ENCODE data around the gene CXCR6.
A peak's percentile ranks its signal among the peaks of the same experiment; 100 is the strongest.

Gene CXCR6

DNA sequence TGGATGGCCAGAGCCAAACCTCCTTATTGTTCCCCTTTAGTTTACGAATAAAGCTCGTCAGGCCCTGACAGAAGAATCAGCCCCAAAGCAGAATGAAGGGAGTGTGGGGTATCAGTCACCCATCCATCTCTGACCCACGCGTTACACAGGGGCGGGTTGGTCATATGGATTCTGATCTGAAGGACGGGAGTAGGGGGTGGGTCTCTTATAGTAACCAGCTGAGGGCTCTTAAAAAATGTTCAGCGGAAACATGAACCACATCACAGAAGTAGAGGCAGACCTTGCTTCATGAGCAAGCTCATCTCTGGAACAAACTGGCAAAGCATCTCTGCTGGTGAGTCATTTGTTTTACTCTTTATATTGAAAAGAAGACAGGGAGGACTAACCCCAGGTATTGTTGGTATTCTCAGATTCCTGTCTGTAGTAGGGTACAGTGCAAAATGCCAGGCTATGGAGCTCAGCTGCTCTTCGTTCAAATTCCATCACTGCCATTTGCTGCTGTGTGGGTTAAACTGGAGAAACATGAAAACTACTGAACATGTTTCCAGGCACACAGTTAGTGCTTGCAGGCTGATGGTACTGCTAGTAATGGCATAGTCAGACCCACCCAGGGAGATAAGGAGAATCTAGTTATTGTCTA, at the start of gene CXCR6:
TSS of gene CXCR6 (plus strand) at position 258 of the 640 bp plus-strand sequence. CDS start 3,018 bp downstream, outside the sequence.
- DNase-seq (ENCODE audit: low read depth in 2 of 3, low spot score in 2 of 3), result no peak

DNA sequence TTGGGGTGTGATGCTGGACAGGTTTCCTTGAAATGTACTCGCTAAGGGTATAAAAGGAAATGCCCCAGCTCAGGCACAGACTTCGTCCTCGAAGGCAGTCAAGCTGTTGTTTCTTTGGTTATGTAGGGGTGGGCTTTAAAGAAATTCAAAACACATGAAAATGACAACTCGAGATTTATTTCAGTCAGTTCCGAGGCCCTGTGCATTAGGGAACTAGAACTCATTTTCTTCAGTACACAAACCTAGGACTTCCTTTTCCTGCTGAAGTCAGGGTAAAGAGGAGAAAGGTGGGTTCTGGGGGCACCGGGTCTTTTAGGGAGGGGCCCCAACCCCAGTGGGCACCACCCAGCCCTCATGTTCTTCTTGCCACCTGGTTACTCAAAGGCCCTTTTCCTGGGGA, 49.2 kb upstream of the CXCR6 start:
- DNase-seq (ENCODE audit: low read depth in 2 of 3, low spot score in 2 of 3), result no peak

DNA sequence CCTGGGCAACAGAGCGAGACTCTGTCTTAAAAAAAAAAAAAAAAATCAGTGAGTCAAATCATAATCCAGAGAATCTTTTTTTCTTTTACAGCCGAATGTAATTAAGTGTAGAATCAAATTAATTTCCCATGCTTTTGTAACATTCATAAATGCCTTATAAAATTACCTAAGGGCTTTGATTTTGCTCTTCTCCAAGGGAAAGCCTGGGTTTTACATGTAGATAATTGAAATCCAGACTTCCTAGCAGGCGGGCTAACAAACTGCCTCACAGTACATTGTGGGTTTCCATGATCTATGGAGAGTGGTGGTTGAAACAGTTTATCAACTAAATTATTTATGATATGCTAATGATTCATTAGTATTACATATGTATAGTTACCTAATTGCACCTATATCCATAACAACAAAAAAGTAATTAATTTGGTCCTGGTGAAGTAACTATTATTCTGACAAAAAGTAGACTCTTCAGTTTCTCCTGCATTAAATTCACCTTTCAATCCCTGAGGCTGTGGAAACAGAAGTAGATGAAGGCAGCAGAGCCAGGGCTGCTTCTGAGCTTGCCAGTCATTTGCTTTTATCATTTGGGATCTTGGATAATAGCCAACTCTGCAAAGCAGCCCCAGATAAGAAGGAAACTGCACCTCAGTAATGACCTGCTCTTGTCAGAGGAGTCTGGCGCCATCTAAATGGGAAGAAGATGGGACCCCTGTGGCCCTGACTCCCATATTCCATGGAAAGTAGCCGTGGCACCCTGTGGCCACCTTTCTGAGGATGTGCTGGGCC, 47.4 kb upstream of the CXCR6 start:
- no peak for DNase-seq (ENCODE audit: low read depth in 2 of 3, low spot score in 2 of 3)

DNA sequence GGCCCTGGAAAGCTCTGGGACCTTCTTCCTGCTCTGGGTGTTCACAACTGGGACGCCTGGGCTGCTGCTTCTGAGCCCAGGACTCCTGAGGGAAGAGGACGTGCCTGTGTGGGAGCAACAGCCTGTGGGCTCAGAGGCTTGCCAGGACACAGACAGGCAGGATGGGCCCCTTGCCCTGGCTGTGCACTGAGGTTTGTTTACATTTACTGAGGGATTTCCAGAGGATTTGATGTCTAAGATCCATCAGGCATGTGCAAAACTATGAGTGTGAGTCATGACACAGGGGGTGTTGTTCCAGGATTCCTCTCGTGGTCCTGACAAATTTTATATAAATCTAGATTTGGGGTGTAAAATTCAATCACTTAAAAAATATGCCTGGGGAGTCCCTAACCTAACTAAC, 46.3 kb upstream of the CXCR6 start:
- no peak for DNase-seq (ENCODE audit: low read depth in 2 of 3, low spot score in 2 of 3)

DNA sequence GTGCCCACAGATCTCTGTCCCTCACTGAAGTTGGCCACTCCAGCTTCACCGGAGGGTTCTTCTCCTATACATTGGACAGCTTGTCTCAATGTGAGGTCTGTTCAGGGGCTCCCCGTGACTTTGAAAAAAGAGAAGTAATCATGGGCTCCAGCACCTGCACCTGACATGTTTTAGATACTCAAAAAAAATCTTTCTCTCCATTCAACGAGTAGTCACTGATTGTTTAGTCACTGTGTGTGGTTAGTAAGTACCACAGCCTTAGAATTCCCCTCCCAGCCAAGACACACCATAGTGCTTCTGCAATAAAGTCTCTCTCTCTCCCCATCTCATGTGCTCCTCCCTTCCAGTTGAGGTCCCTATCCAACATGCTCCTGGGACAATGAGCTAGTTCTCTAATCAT, 38.3 kb upstream of the CXCR6 start:
- no peak for DNase-seq (ENCODE audit: low read depth in 2 of 3, low spot score in 2 of 3)

DNA sequence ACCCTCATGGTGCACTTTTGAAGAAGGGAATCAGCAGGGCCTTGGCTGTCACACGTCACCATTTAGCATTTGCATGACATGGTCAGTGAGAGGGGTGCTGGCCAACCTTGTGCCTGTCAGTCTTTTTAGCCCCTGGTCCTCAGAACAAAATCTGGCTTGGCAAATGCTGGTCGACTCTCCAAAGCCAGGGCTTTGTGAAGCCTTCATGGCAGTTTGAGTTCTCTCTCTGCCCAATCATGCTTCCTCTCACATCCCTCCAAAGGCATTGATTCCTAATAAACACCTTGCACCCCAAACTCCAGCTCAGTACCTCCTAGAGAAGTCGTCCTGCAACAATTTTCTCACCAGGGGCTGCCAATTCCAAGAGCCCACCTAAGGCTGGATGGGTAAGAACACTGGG, 37.5 kb upstream of the CXCR6 start:
- DNase-seq (ENCODE audit: low read depth in 2 of 3, low spot score in 2 of 3), result no peak

DNA sequence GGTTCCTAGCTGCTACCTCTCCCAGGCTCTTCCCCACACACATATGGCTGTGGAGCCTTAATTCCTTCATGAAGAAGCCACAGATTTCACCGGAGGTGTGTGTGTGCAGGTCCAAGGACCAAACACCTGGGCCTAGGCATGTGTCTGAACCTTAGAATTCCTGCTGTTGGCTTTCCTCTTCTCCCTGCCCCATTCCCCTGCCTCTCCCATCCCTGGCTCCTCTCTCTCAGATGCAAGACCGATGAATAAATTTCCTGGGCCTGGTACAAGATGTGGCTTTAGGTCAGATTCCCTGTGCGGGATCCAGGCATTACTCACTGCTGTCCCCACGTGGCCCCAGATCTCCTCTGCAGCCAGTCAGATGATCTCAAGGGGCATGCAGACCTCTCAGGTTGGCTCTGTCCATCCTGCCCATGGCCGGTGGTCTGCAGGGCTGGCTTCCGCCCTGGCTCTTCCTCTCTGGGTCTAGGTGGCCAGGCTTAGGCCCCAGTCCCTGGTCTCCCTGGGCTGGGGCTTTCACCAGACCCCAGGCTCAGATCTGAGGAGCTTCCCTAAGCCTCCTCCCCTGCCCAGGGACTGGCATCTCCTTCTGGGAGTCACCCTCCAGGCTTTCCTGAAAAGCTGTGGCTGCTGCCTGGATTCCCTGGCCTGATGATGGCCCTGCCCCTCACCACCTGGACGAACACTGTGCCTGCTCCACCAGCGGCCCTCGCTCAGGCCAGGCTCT, 36.4 kb upstream of the CXCR6 start:
- DNase-seq (ENCODE audit: low read depth in 2 of 3, low spot score in 2 of 3), result no peak

DNA sequence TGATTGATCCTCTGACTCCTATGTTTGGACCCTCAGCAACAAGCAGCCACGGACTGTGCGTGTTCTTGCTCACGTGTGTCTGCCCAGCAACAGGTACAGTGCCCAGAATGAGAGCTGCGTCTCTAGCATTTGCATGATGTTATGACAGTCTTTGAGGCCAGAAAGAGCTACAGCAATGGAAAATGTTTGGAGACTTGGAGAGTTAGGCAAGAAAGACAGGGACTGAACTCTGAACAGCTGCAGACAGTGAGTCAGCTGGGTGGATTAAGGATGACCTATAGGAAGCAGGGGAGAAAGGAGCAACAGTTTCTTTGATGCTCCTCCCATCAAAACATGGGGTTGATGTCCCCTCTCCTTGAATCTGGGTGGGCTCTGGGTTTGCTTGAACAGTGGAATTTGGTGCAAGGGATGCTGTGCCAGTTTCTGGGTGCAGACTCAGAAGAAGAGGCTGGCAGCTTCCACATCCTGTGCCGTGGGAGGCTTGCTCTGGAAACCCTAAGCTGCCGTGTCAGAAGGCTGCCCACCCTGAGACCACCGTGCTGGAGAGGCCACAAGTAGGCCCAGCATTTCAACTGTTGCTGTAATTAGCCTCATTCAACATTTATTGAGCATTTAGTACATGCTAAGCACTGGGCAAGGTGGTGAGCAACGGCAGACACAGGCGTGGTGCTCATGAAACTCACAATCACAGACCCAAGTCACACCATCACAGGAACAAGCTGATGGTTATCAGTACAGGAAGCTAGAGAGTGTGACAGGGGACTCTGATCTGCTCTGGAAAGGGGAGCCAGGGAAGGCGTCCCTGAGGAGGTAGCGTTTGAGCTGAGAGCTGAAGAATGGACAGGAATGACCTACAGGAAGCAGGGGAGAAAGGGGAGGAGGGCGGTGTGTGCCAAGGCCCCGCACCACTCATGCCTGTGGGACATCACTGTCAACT, 35.2 kb upstream of the CXCR6 start:
- no peak for DNase-seq (ENCODE audit: low read depth in 2 of 3, low spot score in 2 of 3)

DNA sequence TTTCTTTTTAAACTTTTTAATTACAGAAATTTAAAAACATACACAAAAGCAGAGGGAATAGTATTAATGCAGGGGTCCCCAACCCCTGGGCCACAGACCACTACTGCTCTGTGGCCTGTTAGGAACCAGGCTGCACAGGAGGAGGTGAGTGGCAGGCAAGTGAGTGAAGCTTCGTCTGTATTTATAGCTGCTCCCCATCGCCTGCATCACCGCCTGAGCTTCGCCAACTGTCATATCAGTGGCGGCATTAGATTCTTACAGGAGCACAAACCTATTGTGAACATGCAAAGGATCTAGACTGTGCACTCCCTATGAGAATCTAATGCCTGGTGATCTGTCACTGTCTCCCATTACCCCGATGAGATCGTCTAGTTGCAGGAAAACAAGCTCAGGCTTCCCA, 34.5 kb upstream of the CXCR6 start:
- no peak for DNase-seq (ENCODE audit: low read depth in 2 of 3, low spot score in 2 of 3)

DNA sequence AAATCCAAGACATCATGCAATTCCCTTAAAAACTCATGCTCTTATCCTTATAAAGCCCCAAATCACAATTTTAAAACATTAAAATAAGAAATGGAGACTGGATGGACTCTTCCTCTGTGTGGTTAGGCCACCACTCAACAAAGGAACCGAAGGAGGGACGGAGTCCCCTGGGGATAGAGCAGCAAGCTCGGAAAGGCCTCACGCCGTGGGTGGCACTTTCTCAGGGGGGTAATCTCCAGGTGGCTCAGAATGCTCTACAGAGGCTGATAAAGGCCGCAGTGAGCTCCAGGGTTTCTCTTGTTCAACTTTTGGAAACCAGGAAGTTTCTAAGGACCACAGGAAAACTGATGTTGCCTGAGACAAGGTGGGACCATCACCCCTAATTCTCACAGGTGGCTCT, 33.7 kb upstream of the CXCR6 start:
- DNase-seq (ENCODE audit: low read depth in 2 of 3, low spot score in 2 of 3), result no peak

DNA sequence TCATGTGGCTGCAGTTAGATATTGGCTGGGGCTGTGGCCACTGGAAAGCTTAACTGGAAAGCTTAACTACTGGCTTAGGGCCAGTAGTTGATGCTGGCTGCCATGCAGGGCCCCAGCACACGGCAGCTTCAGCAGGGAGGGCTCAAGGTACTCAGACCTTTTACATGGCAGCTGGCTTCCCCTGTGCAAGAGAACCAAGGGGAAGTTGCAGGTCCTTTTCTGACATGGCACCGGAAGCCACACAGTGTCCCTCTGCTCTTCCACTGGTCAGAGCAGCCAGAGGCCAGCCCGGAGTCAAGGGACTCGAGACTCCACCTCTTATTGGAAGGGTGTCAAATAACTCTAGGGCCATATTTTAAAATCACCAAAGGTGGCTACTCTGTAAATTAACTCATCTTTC, 32.4 kb upstream of the CXCR6 start:
- no peak for DNase-seq (ENCODE audit: low read depth in 2 of 3, low spot score in 2 of 3)

DNA sequence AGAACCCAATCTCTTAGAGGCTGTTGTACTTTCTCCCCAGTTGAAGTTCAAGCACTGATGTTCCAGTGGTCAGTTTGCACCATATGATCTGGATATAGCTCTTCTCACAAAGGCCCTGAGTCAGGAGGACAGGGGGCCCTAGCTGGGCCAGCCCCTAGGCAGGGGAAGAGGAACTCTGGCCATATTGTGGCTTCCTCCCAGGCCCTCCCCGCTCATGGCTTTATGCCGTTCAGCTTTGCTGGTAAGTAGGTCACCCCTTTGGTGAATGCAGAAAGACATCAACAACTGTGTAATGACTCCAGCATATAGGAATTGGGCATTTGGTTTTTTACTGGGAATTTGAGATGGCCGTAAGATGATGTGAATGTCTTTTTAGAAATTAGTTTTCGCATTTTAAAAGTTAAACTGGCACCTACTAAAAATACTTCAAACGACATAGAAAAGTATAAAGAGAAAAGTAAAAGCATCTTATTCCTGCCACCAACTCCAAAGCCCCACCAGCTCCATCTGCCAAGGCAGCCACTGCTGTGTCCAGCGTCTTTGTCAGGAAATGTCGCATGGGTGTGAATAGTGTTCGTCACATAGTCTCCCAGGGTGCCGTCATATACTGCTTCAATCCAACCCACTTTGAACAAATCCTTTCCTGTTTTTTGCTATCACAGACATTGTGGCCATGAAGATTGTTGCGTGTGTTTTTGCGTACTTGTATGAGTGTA, 31.6 kb upstream of the CXCR6 start:
- no peak for DNase-seq (ENCODE audit: low read depth in 2 of 3, low spot score in 2 of 3)

DNA sequence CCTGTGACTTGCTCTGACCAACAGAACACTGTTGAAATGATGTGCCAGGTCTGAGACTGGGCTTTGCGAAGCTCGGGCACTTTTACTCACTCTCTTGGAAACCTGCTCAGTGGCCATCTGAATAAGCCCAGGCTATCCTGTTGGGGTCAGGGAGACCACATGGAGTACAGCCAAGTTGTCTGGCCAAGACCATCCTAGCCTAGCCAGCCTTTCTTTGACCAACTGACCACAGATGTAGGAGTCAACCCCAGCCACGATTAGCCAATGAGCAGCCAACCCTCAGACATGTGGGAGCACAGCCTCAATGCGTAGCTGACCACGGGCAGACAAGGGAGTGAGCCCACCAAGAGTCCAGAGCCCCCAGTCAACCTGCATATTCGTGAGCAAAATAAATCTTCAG, 30.8 kb upstream of the CXCR6 start:
- no peak for DNase-seq (ENCODE audit: low read depth in 2 of 3, low spot score in 2 of 3)

DNA sequence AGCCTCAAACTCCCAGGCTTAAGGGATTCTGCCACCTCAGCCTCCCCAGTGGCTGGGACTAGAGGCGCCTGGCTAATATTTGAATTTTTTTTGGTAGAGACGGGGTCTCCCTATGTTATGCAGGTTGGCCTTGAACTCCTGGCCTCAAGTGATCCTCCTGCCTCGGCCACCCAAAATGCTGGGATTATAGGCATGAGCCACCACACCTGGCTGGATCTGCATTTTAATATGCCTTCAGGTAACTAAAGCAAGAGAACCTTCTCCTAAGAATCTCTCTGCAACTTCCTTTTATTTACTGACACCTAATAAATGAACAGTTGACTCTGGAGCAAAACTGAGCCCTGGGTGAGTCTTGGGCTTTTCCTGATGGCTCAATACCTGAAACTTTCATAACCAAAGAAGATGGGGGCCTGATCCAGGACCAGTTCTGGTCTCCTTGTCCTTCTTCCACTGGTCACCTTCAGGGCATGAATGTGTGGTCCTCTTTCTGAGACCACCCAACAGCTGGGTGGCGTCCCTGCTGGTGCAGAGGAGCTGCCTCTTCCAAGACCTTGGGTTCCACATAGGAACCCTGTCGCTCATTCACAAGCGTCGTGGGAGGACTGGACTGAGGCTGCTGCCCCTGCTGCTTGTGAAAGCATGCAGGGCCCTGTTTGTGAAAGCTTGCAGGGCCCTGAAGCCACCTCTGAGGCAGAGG, 28.8 kb upstream of the CXCR6 start:
- no peak for DNase-seq (ENCODE audit: low read depth in 2 of 3, low spot score in 2 of 3)

DNA sequence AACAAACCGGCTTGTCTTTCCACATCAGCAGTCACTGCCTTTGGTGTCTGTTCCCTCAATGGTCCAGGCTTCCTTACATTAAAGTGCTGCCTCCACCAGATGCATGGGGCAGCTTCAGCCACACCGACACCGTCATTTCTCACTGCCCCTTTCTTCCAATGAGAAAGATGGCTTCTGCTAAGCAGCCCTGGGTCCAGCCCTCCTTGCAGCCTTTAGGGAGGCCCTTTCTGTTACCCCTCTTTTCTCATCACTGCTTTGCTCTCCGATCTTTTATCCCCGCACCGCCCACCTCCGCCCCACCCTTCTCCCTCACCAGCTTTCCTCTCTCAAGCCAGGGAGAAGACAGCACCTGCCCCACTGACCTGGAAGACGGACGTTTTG, 28.2 kb upstream of the CXCR6 start:
- no peak for DNase-seq (ENCODE audit: low read depth in 2 of 3, low spot score in 2 of 3)

DNA sequence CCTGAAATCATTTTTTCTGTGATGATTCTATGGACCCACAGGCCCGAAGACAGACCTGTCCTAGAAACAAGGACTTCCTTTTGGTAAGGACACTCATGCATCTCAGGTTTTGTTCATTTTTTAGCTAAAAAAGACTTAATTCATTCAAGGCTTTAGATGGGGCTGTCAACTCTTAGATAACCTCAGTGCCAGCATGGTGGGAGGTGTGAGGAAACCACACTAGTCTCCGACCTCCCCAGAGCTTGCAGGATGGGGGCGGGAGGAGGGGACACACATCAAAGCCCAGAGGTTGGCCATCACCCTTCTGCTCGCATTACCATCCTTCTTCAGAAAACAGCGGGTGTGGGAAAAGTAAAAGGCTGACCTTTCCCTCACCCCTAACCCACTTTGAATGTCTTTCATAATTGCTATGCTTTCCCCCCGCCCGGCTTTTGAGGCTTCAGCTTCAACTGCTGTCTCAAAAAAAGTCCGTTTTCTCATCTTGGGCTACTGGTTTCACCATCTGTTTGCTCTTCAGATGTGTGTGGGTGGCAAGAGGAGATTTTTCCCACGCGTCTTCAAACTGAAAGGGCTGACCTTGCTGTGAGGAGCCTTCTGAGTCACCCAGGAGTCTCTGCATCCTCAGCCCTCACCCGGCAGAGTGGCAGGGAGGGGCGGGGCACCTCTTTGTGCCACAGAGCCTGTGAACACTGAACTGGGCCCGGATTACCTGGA, 27.6 kb upstream of the CXCR6 start:
- peak; percentile 50 to 64 (median 52) for DNase-seq (ENCODE audit: low read depth in 2 of 3, low spot score in 2 of 3)

DNA sequence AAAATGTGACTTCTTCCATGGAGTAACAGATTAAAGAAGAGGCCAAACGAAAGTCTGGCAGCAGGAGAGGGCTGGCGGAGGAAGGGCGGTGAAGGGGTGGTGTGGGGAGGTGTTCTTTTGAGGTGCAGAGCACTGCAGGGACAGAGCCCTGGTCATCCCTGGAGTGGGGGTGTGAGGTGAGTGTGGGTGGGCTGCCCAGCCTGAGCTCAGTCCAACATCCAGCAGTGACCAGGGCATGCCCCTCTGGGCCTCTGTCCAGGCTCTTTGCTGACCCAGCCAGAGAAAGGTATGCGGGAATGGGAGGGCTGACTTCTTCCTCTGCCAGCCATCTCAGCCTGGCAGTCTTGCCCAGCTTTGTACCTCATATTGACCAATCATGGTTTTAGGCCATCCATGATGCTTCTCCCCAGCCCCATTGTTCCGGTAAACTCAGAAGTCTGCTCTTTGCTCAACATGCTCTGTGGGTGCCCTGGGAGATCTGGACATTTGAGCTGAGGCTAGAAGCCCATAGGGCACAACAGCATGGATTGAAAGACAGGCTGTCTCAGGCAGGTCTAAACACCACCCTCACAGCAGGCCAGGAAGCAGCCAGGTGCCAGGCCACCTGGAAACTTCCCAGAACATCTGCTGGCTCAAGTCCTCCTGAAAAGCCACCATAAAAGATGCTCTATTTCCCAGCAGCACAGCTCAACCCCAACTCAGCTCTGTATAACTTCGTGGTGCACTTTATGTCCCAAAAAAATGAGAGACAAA, 25.9 kb upstream of the CXCR6 start:
- DNase-seq (ENCODE audit: low read depth in 2 of 3, low spot score in 2 of 3), result no peak

DNA sequence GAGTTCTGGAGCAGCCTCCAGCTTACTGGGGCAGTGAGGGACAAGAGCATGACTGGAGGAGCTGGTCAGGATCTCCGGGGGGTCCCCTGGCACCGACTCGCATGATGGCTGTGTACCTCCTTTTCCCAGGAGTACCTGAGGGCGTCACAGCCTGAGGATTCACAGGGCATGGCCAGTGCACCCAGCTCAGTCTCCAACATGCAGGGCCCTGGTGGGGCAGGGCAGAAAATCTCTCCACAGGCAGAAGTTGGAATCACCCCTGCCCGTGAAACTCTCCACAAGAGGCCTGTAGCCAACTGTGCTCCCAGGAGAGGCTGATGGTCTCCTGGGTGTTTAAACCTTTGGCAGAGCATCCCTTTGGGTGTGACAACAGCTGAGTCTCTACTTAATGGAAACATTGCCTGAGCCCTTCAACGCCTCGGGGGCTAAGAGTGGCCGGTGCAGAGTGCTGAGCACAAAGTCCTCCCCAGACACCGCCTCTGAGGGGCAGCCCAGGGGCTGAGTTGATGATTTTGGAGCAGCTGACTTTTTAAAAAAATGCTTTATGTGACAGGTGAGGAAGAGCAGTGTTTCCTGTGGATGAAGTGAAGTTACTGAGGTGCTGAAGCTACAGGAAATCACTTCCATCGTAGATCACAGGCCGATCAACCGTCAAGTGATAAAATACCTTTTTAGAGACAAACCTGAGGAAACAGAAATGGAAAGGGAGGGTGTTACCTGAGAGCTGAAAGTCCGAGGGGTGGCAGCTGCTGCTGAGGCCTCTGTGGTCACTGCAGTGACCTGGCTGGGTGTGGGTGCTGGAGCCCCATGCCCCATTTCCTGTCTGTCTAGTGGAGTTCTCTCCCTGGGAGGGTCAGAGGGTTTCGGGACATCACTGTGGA, 21.9 kb upstream of the CXCR6 start:
- no peak for DNase-seq (ENCODE audit: low read depth in 2 of 3, low spot score in 2 of 3)
